ENCODE measurements around the gene RASSF8.

The RASSF8 gene

DNA sequence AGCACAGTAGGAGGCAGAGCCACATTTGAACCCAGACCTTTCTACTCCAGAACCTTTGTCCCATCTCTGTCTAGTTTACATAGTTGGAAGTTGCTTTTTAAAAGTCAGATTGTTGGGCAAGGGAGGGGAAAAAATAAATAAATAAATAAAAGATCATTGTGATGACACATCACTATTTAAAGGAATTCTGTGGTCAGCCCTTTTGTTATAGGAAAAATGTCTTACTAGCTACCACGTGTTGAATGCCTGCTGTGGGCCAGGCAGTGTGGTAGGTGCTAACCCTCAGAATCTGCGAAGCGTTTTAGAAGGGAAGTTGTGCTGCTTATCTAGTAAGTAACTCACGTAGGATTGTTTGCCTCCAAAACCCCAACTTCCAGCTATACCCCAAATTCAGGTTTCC, 104.1 kb downstream of the RASSF8 start:
- no peak for DNase-seq

DNA sequence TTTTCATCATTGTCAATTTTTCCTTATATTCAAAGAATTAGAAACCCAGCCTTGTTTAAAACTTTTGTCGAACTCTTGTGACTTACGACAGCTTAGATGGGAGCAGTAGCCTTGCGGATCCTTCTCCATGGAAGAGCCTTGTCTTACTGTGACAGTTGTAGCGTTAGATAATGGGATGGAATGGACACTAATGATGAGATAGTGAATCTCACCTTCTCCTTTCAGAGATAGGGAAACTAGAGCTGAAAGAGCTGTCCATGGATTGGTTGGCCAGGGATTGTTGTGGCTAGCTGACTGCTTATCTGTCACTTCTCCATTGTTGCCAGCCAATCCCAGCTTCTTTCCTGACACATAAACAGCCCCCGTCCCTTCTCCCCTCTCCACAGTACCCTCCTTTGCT, 107.0 kb downstream of the RASSF8 start:
- no peak for DNase-seq

GRCh38 chr12:26068503-26068902, 110.0 kb downstream of the RASSF8 start:
- no peak for DNase-seq

- no peak for DNase-seq
Observed at GRCh38 chr12:26069796-26070195, 111.3 kb downstream of the RASSF8 start.

DNA sequence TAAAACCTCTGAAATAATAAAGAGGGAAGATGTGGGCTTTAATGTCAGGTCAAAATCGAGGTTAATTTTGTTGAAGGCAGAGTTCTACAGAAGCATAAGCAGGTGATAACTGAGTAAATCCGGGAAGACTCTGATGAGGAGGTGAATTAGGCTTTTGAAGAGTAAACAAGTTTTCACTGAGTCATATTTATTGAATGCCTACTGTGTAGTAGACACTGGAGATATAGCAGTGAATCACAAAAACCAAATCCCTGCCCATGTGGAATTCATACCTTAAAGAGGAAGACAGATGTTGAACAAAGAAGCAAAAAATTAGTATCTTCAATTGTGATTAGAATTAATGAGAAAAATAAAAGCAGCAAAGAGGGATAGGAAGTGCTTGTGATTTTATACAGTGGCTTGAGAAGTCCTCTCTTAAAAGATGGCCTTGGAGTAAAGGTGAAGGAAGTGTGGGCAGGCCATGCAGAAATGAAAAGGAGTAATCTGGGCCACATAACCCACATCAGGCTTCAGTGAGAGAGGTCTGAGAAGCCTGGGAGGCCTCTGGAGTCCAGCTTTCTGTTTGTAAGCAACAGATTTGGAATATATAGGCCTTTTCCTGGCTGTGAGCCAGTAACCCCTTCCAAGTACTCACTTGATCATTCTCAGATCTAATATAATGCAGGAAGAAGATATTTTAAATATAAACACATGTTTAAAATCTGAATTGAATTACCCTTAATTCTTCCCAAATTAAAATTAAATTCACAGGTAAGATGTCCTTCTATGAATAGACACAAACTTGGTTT, 119.6 kb downstream of the RASSF8 start:
- DNase-seq = no peak

DNA sequence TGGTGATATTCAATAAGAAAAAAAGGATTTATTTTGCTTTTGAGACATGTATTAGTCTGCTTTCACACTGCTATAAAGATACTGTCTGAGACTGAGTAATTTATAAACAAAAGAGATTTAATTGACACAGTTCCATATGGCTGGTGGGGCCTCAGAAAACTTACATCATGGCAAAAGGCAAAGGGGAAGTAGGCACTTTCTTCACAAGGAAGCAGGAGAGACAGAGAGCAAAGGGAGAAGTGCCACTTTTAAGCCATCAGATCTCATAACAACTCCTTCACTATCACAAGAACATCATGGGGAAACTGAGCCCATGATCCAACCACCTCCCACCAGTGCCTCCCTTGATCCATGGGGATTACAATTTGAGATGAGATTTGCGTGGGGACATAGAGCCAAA, 122.4 kb downstream of the RASSF8 start:
- DNase-seq = no peak

- no peak for DNase-seq
Observed at GRCh38 chr12:26086936-26087335, 128.5 kb downstream of the RASSF8 start.

DNA sequence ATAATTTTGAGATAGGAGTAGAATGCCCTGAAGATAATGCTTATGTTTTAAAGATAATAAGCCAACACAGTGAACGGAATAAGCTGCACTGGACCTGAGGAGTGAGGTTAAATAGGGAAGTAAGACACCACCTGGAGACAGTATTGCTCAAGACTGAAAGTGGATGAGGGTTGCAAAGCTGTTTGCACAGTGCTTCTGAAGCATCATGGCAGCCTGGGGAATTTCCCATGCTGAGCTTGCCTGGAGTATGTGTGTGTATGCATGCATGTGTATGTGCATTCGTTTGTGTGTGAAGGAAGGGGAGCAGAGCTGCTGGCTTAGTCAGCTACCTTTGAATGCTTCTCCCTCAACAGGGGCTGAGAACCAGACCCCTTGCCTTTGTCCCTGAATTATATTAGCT, 130.5 kb downstream of the RASSF8 start:
- no peak for DNase-seq

- peak; percentile 95 for DNase-seq
Observed at GRCh38 chr12:26090836-26091510, 132.5 kb downstream of the RASSF8 start.

- DNase-seq = no peak
Observed at GRCh38 chr12:26091822-26092221, 133.3 kb downstream of the RASSF8 start.

DNA sequence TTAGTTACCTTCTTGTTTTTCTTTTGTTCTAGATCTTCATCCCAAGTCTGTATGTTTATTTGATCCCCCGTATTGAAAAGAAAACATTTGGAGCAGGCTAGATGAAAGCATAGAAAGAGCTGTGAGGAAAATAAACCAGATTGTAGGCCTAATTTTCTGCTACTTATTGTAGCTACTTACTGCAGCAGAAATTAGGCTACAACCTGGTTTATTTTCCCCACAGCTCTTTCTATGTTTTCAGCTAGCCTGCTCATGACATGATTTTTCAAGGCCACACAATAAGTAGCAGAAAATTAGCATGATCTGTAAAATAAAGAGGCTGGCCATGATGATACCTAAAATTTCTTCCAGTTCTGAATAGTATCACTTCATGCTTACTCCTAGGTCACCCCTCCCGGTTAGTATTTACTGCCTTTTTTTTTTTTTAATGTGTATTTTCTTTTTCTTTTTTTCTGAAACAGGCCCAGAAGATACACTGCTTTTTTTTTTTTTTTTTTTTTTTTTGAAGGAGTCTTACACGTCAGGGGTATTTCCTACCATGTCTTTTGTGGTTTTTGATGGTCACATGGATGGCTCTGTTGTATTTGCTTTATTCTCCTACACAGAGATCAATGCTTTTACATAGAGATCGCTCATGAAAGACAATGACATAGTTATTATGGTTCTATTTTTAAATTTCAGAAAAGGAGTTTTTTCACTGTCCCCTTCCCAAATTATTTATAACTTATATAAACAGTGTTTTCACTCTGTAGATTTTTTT, 134.0 kb downstream of the RASSF8 start:
- DNase-seq = no peak

GRCh38 chr12:26095186-26095585, 136.7 kb downstream of the RASSF8 start:
- no peak for DNase-seq

- DNase-seq = peak; percentile 39
Observed at GRCh38 chr12:26096036-26096435, 137.6 kb downstream of the RASSF8 start.

GRCh38 chr12:26097046-26097878, 138.8 kb downstream of the RASSF8 start:
- DNase-seq = peak; percentile 86

GRCh38 chr12:26100666-26101349, 142.3 kb downstream of the RASSF8 start:
- no peak for DNase-seq

DNA sequence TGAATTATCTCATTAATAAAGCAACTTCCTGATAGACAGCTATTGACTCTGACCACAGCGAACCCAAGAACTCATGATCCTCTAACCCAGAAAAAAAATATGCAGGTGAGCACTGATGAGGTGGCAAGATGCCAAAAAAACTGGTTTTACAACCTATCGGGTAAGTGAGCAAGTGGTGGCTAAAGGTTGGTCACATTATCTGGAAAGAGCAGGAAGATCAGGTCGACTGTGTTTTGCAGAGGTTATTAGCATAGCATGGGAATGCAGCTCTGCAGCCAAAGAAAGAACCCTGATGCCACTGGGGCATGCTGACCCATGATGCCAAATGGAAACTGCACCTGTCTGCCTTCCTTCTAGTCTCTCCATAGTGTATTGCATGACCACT, 142.9 kb downstream of the RASSF8 start:
- peak; percentile 77 for DNase-seq

- no peak for DNase-seq
Observed at GRCh38 chr12:26101763-26102162, 143.3 kb downstream of the RASSF8 start.

GRCh38 chr12:26102953-26103352, 144.5 kb downstream of the RASSF8 start:
- no peak for DNase-seq

DNA sequence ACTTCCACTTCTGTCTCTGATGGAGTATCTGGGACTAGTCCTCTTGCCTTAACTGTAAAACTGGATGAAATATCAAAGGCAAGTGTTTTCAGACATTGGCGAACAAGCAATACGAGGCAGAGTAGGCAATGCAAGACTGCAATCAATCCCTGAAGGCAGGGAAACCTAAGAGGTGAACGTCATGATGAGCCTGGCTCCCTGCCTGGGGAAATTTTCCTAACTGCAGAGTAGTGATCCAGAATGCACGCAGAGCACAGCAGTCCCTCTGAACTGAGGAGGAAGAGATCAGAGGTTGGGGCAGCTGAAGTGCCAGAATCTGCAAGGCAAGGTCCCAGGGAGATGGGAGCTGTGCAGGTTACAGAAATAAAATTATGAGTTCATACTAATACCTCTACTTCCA, 147.9 kb downstream of the RASSF8 start:
- no peak for DNase-seq

GRCh38 chr12:26108915-26109314, 150.4 kb downstream of the RASSF8 start:
- no peak for DNase-seq

DNA sequence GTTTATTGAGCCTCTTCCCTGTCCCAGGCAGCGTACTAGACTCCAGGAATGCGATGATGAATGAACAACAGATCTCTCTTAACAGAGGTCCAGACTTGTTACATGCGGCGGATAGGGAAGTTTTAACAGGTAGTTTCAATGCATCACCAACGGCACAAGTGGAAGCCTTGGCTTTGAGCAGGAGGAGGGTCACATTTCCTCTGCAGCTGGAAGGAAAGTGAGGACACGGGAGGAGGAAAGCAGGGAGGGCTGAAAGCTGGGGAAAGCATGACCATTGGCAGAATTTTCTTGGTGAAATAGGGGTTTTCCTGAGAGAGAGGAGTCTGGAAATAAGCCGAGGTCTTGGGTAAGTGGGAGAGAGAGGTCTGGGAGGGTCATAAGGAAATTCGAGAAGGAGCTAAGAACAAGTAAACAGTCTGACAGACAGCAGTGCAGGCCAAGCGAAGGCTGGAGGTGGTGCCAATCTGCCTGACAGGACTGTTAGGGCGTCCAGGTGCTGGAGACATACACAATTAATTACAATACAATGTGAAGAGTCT, 150.9 kb downstream of the RASSF8 start:
- DNase-seq = no peak

DNA sequence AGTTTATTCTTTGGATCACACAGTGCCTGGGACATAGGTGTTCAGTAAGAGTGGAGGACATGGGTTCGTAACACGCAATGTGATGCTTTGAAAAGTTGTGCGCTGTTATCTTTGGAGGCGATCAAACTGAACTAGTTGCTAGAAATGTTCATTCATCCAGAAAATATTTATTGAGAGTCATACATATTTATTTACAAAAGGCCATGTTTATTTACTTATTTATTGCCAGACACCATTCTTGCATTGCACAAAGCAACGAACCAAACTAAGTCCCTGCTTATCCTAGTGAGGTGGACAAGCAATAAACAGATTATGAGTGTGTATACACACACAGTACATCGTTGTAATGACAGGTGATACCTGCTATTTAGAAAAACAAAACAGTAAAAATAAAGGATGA, 153.8 kb downstream of the RASSF8 start:
- no peak for DNase-seq
